ENCODE data around the gene WNT7A.

Gene WNT7A

DNA sequence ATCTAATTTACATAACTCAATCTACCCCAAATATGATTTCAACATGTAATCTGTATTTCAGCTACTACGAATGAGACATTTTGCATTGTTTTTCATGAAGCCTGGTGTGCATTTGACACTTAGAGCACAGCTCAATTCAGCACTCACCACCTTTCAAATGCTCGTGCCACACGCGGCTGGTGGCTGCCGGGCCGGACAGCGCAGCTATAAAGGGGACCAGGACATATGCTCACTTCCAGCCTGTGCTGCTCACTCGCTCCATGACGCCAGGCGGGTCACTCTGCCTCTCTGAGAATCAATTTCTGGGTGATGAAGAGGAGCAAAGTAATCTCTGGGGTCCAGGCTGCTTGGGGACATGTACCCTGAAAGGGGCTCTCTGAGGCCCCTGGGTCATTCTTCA lies 93.1 kb downstream of the WNT7A start:
- TF ChIP-seq EZH2 (optimal IDR thresholded peaks at IDR 0.05; ENCODE audit: low read depth, low read length) = no peak
- TF ChIP-seq, protein P1, sequence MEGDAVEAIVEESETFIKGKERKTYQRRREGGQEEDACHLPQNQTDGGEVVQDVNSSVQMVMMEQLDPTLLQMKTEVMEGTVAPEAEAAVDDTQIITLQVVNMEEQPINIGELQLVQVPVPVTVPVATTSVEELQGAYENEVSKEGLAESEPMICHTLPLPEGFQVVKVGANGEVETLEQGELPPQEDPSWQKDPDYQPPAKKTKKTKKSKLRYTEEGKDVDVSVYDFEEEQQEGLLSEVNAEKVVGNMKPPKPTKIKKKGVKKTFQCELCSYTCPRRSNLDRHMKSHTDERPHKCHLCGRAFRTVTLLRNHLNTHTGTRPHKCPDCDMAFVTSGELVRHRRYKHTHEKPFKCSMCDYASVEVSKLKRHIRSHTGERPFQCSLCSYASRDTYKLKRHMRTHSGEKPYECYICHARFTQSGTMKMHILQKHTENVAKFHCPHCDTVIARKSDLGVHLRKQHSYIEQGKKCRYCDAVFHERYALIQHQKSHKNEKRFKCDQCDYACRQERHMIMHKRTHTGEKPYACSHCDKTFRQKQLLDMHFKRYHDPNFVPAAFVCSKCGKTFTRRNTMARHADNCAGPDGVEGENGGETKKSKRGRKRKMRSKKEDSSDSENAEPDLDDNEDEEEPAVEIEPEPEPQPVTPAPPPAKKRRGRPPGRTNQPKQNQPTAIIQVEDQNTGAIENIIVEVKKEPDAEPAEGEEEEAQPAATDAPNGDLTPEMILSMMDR (IDR thresholded peaks at IDR 0.05; ENCODE audit: low read length) = no peak
- TF ChIP-seq EZH2phosphoT487 (IDR thresholded peaks at IDR 0.05; ENCODE audit: low read length) = no peak

DNA sequence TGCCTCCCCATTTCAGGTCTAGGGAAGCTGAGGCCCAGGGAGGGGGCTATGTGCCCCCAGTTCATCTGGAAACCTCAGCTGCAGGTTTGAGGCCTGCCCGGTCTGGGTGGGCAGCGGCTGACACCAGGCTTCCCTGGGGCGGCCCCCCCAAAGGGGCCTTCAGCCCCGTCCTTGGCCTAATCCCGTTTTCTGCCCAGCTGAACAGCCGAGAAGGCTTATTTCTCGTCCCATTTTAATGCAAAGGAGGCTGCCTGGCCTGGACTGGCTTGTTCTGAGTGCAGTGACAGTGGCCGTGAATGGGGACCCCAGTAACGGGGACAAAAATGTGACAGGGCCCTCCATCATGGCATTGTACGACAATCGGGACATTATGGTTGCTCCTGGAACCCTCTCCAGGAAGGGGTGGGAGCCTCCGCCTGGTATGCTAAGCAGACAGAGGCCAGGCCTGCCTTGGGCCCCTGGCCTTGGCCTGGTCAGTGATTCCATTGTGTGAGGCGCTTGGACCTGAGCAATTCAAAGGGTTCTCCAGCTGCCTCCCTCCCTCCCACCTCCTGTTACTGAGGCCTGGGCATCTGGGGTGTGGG lies 93.9 kb downstream of the WNT7A start:
- no peak overlapping the region for H3K27ac ChIP-seq (ENCODE audit: low read length)
- H3K4me2 ChIP-seq (ENCODE audit: low read depth, low read length) = no peak overlapping the region
- H3K9ac ChIP-seq (ENCODE audit: low read length) = no peak overlapping the region
- no peaks in the 10 kb centered on the region for H3K9me3 ChIP-seq (replicated peaks; ENCODE audit: insufficient read depth, low read length)
- no peaks in the 10 kb centered on the region for H3K36me3 ChIP-seq (replicated peaks; ENCODE audit: insufficient read depth, low read length)
- H3K79me2 ChIP-seq (ENCODE audit: low read length) = no peaks in the 10 kb centered on the region
- no peaks in the 10 kb centered on the region for H3K9me2 ChIP-seq (replicated peaks; ENCODE audit: insufficient read depth, low read length)
- H3K4me1 ChIP-seq (ENCODE audit: low read length) = no peaks in the 10 kb centered on the region
- TF ChIP-seq, protein P1 (IDR thresholded peaks at IDR 0.05; ENCODE audit: low read length) = no peak
- no peak for TF ChIP-seq EZH2 (optimal IDR thresholded peaks at IDR 0.05; ENCODE audit: low read depth, low read length)
- TF ChIP-seq EZH2phosphoT487 (IDR thresholded peaks at IDR 0.05; ENCODE audit: low read length) = no peak
- no peak overlapping the region for H2AFZ ChIP-seq (ENCODE audit: low read length)
- DNase-seq = no peak
- no peaks in the 10 kb centered on the region for H4K20me1 ChIP-seq (ENCODE audit: insufficient read depth, low read length)
- no peaks in the 10 kb centered on the region for H3F3A ChIP-seq (ENCODE audit: insufficient read depth, low read length)
- no peak overlapping the region for H3K4me3 ChIP-seq (ENCODE audit: low read length)
- H3K27me3 ChIP-seq (replicated peaks; ENCODE audit: insufficient read depth, low read length) = peaks cover 100% of the 10 kb centered on the region

More for the DNA sequence above, 93.1 kb downstream of the WNT7A start:
- Histone ChIP-seq H3K4me3 (ENCODE audit: low read length) (no peak overlapping the region), H3K4me2 (ENCODE audit: low read depth, low read length) (no peak overlapping the region), H3K9ac (ENCODE audit: low read length) (no peak overlapping the region), H3K79me2 (ENCODE audit: low read length) (no peaks in the 10 kb centered on the region), H4K20me1 (ENCODE audit: insufficient read depth, low read length) (no peaks in the 10 kb centered on the region), H3K9me2 (replicated peaks; ENCODE audit: insufficient read depth, low read length) (no peaks in the 10 kb centered on the region), H3K4me1 (ENCODE audit: low read length) (no peaks in the 10 kb centered on the region), H3F3A (ENCODE audit: insufficient read depth, low read length) (no peaks in the 10 kb centered on the region), H2AFZ (ENCODE audit: low read length) (no peak overlapping the region), H3K9me3 (replicated peaks; ENCODE audit: insufficient read depth, low read length) (no peaks in the 10 kb centered on the region), H3K27me3 (replicated peaks; ENCODE audit: insufficient read depth, low read length) (peaks cover 100% of the 10 kb centered on the region), H3K27ac (ENCODE audit: low read length) (no peak overlapping the region), H3K36me3 (replicated peaks; ENCODE audit: insufficient read depth, low read length) (no peaks in the 10 kb centered on the region)
- no peak for DNase-seq

- Histone ChIP-seq H3K4me3 (ENCODE audit: low read length) (no peak overlapping the region), H3K79me2 (ENCODE audit: low read length) (no peaks in the 10 kb centered on the region), H3K36me3 (replicated peaks; ENCODE audit: insufficient read depth, low read length) (no peaks in the 10 kb centered on the region), H3K9me3 (replicated peaks; ENCODE audit: insufficient read depth, low read length) (no peaks in the 10 kb centered on the region), H3K27me3 (replicated peaks; ENCODE audit: insufficient read depth, low read length) (peaks cover 99% of the 10 kb centered on the region), H3K4me2 (ENCODE audit: low read depth, low read length) (no peak overlapping the region), H3K9me2 (replicated peaks; ENCODE audit: insufficient read depth, low read length) (no peaks in the 10 kb centered on the region), H3F3A (ENCODE audit: insufficient read depth, low read length) (no peaks in the 10 kb centered on the region), H3K27ac (ENCODE audit: low read length) (no peak overlapping the region), H4K20me1 (ENCODE audit: insufficient read depth, low read length) (no peaks in the 10 kb centered on the region), H2AFZ (ENCODE audit: low read length) (no peak overlapping the region), H3K4me1 (ENCODE audit: low read length) (no peaks in the 10 kb centered on the region), H3K9ac (ENCODE audit: low read length) (no peak overlapping the region)
- no peak for TF ChIP-seq EZH2 (optimal IDR thresholded peaks at IDR 0.05; ENCODE audit: low read depth, low read length)
- TF ChIP-seq, protein P1 (IDR thresholded peaks at IDR 0.05; ENCODE audit: low read length) = no peak
- no peak for TF ChIP-seq EZH2phosphoT487 (IDR thresholded peaks at IDR 0.05; ENCODE audit: low read length)
- DNase-seq = no peak
These were observed 94.5 kb downstream of the WNT7A start for GRCh38 chr3:13785351-13785750.
